Erythroblast (primary cell): ENCODE results near the gene GUCD1.

Experiments used
- GATA1 ChIP-seq: IDR thresholded peaks from 2 replicates; pipeline ENCODE4 v1.6.1; 2011; ENCODE audit warnings: low read depth, mild to moderate bottlenecking, control low read depth, low read length, moderate library complexity
- POLR2A ChIP-seq: IDR thresholded peaks from 2 replicates; pipeline ENCODE4 v1.6.1; 2011; ENCODE audit warnings: mild to moderate bottlenecking, low read length

- TF ChIP-seq POLR2A (no peak), GATA1 (no peak)
These were observed 14.5 kb downstream of the GUCD1 start for GRCh38 chr22:24540470-24540869.
